Hepatocyte (in vitro differentiated cells): ENCODE data around the gene KRTAP10-2. TPM values are rescaled to one million over a fixed set of nuclear protein-coding genes. Genes with fewer than 3 reads are reported as not detected.

ENCODE experiments used
- DNase-seq: peaks from one replicate; pipeline ENCODE4 v3.0.0-alpha.2; 2016; ENCODE audit warnings: low spot score
- H2AFZ ChIP-seq: fragments of 200-600 bp; sonication (generic); 2 replicates; pipeline ENCODE4 v1.6.0; 2016; ENCODE audit warnings: antibody characterized with exemption, mild to moderate bottlenecking
- H3K27ac ChIP-seq: fragments of 200-600 bp; sonication (generic); 2 replicates; pipeline ENCODE4 v1.5.1; 2016; ENCODE audit warnings: mild to moderate bottlenecking
- H3K27me3 ChIP-seq: fragments of 200-600 bp; sonication (generic); 2 replicates; pipeline ENCODE4 v1.6.1; 2016
- H3K36me3 ChIP-seq: fragments of 200-600 bp; sonication (generic); replicated peaks from 2 replicates; pipeline ENCODE4 v1.5.1; 2016; ENCODE audit warnings: low read depth; ENCODE audit not compliant: insufficient read depth
- H3K4me1 ChIP-seq: fragments of 200-600 bp; sonication (generic); 2 replicates; pipeline ENCODE4 v1.5.1; 2016; ENCODE audit warnings: mild to moderate bottlenecking, moderate library complexity; ENCODE audit not compliant: insufficient read depth
- H3K4me2 ChIP-seq: fragments of 200-600 bp; sonication (generic); 2 replicates; pipeline ENCODE4 v1.6.0; 2016
- H3K4me3 ChIP-seq: fragments of 200-600 bp; sonication (generic); 2 replicates; pipeline ENCODE4 v1.5.1; 2016; ENCODE audit warnings: mild to moderate bottlenecking
- H3K79me2 ChIP-seq: fragments of 200-600 bp; sonication (generic); 2 replicates; pipeline ENCODE4 v1.6.0; 2017; ENCODE audit warnings: mild to moderate bottlenecking
- H3K9me2 ChIP-seq: fragments of 200-600 bp; sonication (generic); replicated peaks from 2 replicates; pipeline ENCODE4 v1.6.0; 2017; ENCODE audit warnings: mild to moderate bottlenecking; ENCODE audit not compliant: insufficient read depth
- H3K9me3 ChIP-seq: fragments of 200-600 bp; sonication (generic); 2 replicates; pipeline ENCODE4 v1.5.1; 2016; ENCODE audit warnings: low read depth, mild to moderate bottlenecking
- H4K20me1 ChIP-seq: fragments of 200-600 bp; sonication (generic); 2 replicates; pipeline ENCODE4 v1.6.0; 2016; ENCODE audit warnings: mild to moderate bottlenecking; ENCODE audit not compliant: insufficient read depth, poor library complexity, severe bottlenecking
- CTCF ChIP-seq: fragments of 200-600 bp; sonication (generic); IDR thresholded peaks from 2 replicates; pipeline ENCODE4 v1.5.1; 2016; ENCODE audit warnings: antibody characterized with exemption, mild to moderate bottlenecking; ENCODE audit not compliant: poor library complexity
- EZH2 ChIP-seq: fragments of 200-600 bp; sonication (generic); IDR thresholded peaks from 2 replicates; pipeline ENCODE4 v1.6.1; 2016; ENCODE audit warnings: antibody characterized with exemption, mild to moderate bottlenecking, borderline replicate concordance
- EZH2phosphoT487 ChIP-seq: fragments of 200-600 bp; sonication (generic); IDR thresholded peaks from one replicate; pipeline ENCODE4 v1.6.1; 2018; ENCODE audit warnings: antibody characterized with exemption, mild to moderate bottlenecking, low read depth, moderate library complexity; ENCODE audit not compliant: unreplicated experiment, severe bottlenecking
- WGBS: methylation state at CpG from one replicate; pipeline ENCODE4 v1.1.6; 2016; ENCODE audit warnings: low lambda C conversion rate; ENCODE audit errors: missing lambda C conversion rate; 5-methylcytosine and 5-hydroxymethylcytosine counted together
- polyA plus RNA-seq: library from polyadenylated mRNA; unstranded; fragments of >200 nt; fragmentation: Nextera tagmentation; extraction: Ambion mirVana; gene quantifications from 2 replicates; pipeline ENCODE4 v1.2.1, GENCODE V29; 2016
- total RNA-seq: library from RNA; depleted of rRNA; stranded (reverse); fragments of >200 nt; gene quantifications from 2 replicates; pipeline ENCODE4 v1.2.3, GENCODE V29; 2014

Gene KRTAP10-2
- total and polyA plus RNA-seq, 2 experiments from 2014 or later: not detected

DNA sequence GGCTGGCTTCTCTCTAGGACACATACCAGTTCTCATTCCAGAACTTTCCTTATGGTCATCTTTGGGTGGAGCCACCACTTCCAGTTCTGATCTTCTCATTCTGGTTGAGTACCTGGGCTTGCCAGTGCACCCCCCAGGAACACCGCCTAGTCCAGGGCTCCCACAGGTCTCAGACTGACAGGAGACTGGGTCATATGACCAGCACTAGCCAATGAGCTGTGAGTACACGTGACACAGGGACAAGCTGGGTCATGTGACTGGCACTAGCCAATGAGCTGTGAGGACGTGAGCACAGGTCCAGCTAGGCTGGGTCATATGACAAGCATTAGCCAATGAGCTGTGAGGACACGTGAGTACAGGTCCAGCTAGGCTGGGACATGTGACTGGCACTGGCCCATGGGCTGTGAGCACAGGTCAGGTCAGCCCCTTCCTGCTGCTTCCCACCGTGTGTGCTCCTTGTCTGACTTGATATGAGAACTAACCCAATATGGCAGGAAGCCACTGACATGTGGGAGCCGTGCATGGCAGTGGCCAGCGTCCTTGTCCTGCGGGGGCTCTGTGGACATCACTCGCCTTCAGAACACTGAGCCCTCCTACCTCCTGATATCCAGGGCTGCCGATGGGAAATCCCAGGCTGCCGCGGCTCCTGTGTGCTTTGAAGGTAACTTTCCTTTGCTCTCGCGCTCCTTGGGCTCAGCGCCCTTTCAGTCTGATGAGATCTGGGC, 34.0 kb downstream of the KRTAP10-2 start:
- H2AFZ ChIP-seq: no peak overlapping the region
- H3K9me2 ChIP-seq: no peaks in the 10 kb centered on the region
- H3K36me3 ChIP-seq: no peaks in the 10 kb centered on the region
- H3K9me3 ChIP-seq: no peaks in the 10 kb centered on the region
- H3K4me2 ChIP-seq: no peak overlapping the region
- no peaks in the 10 kb centered on the region for H4K20me1 ChIP-seq
- no peak overlapping the region for H3K27ac ChIP-seq
- WGBS: 93% methylated on average over 15 of the region's 15 CpGs
- no peak for TF ChIP-seq EZH2phosphoT487
- TF ChIP-seq CTCF: no peak
- no peak for TF ChIP-seq EZH2
- H3K79me2 ChIP-seq: no peaks in the 10 kb centered on the region
- H3K27me3 ChIP-seq: no peaks in the 10 kb centered on the region
- DNase-seq: no peak
- no peaks in the 10 kb centered on the region for H3K4me1 ChIP-seq
- H3K4me3 ChIP-seq: no peak overlapping the region

DNA sequence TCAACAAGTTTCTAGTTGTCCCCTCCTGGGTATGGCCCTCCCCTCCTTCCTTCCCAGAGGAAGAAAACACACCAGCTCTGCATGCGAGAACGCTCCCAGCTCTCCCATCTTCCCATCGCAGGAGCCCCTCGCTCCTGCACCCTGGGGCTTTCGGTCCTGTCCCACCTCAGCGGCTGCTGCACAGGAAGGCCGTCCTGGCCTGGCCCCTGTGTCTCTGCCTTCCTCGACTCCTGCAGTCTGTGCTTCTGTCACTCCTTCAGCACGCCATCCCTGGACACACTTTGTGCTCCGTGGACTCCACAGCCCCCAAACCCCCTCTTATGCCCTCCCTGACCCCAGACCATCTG, 34.5 kb downstream of the KRTAP10-2 start:
- no peak for DNase-seq
- Histone ChIP-seq H3K27ac (no peak overlapping the region), H3K4me2 (no peak overlapping the region), H3K9me2 (no peaks in the 10 kb centered on the region), H3K9me3 (no peaks in the 10 kb centered on the region), H3K79me2 (no peaks in the 10 kb centered on the region), H2AFZ (no peak overlapping the region), H3K4me1 (no peaks in the 10 kb centered on the region), H3K4me3 (no peak overlapping the region), H3K27me3 (no peaks in the 10 kb centered on the region), H4K20me1 (no peaks in the 10 kb centered on the region), H3K36me3 (no peaks in the 10 kb centered on the region)
- 98% methylated on average over 10 of the region's 10 CpGs for WGBS
- no peak for TF ChIP-seq EZH2phosphoT487
- no peak for TF ChIP-seq CTCF
- no peak for TF ChIP-seq EZH2

DNA sequence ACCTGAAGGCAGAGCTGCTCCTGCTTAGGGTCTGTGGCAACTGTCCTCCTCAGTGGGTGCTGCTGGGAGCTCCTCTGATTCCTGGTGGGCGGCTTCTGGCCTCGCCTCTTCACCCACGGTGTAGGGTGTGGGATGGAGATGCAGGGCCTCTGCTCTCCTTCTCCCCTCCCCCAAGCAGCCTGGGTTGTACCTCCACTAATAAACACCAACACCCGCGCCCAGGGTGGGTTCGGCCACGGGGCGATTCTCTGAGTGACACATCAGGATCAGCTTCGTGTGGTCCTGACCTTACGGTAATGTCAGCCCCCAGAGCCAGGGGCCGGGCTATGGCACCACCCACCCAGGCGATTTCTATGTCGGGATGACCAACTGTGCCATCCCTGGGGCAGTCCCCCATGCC, 35.0 kb downstream of the KRTAP10-2 start:
- Histone ChIP-seq H3K79me2 (no peaks in the 10 kb centered on the region), H3K4me2 (no peak overlapping the region), H3K27ac (no peak overlapping the region), H4K20me1 (no peaks in the 10 kb centered on the region), H3K4me1 (no peaks in the 10 kb centered on the region), H3K27me3 (no peaks in the 10 kb centered on the region), H3K9me3 (no peaks in the 10 kb centered on the region), H3K9me2 (no peaks in the 10 kb centered on the region), H3K4me3 (no peak overlapping the region), H2AFZ (no peak overlapping the region), H3K36me3 (no peaks in the 10 kb centered on the region)
- WGBS: 94% methylated on average over 13 of the region's 13 CpGs
- TF ChIP-seq EZH2 (no peak), CTCF (no peak), EZH2phosphoT487 (no peak)
- no peak for DNase-seq
